HEK293 (cell line): Measurements from ENCODE around the gene LPO.
A peak's percentile ranks its signal among the peaks of the same experiment; 100 is the strongest.

Experiments
- CTCF ChIA-PET: fragments of 350-600 bp; formaldehyde crosslinking; extraction: SDS; loops from one replicate; lab custom pipeline; 2021; ENCODE audit warnings: antibody characterized with exemption; lab: Yijun Ruan, JAX
- POLR2A ChIA-PET: fragments of 300-600 bp; formaldehyde crosslinking; extraction: SDS; loops from one replicate; lab custom pipeline; 2020; ENCODE audit warnings: antibody characterized with exemption, inconsistent platforms; lab: Yijun Ruan, JAX
- H3K27ac ChIP-seq: fragments of 200-500 bp; sonication (Bioruptor generic); 2 replicates; pipeline ENCODE4 v1.5.1; 2014; ENCODE audit warnings: low read depth, low read length, control low read depth, inconsistent platforms; ENCODE audit errors: extremely low read depth
- H3K36me3 ChIP-seq, 2 experiments: fragments of 200-500 bp in 1 of 2; sonication (Bioruptor generic) in 1 of 2; 1 replicate in 1 of 2; 2 replicates in 1 of 2; pipeline ENCODE4 v1.5.1; 2014 to 2017; ENCODE audit warnings: inconsistent platforms in 2 of 2, low read length in 2 of 2; ENCODE audit not compliant: control insufficient read depth in 2 of 2, insufficient read depth in 1 of 2
- H3K4me1 ChIP-seq: fragments of 200-500 bp; sonication (Bioruptor generic); 2 replicates; pipeline ENCODE4 v1.5.1; 2014; ENCODE audit warnings: mild to moderate bottlenecking, low read length, inconsistent platforms; ENCODE audit not compliant: control insufficient read depth, insufficient read depth
- H3K4me3 ChIP-seq: 2 replicates; pipeline ENCODE4 v1.5.1; 2011; ENCODE audit warnings: low read depth, mild to moderate bottlenecking, control low read depth, low read length, moderate library complexity
- H3K9me3 ChIP-seq: fragments of 200-500 bp; sonication (Bioruptor generic); 2 replicates; pipeline ENCODE4 v1.5.1; 2014; ENCODE audit warnings: low read depth, low read length, inconsistent platforms; ENCODE audit not compliant: control insufficient read depth, insufficient read depth
- HOXD13 ChIP-seq: sonication (generic); formaldehyde crosslinking; IDR thresholded peaks from 2 replicates; pipeline ENCODE4 v1.8.0; 2022; ENCODE audit warnings: missing genetic modification reagents, borderline replicate concordance
- WT1 ChIP-seq: fragments of 450-650 bp; formaldehyde crosslinking; IDR thresholded peaks from 2 replicates; pipeline ENCODE4 v1.5.1; 2016; ENCODE audit warnings: missing biosample characterization, missing genetic modification characterization
- ZBTB1 ChIP-seq: fragments of 450-650 bp; formaldehyde crosslinking; IDR thresholded peaks from 2 replicates; pipeline ENCODE4 v1.5.1; 2016; ENCODE audit warnings: missing biosample characterization, missing genetic modification characterization
- ZBTB20 ChIP-seq: fragments of 450-650 bp; formaldehyde crosslinking; IDR thresholded peaks from 2 replicates; pipeline ENCODE4 v1.5.1; 2016; ENCODE audit warnings: missing biosample characterization, missing genetic modification characterization
- ZFP37 ChIP-seq: fragments of 450-650 bp; formaldehyde crosslinking; IDR thresholded peaks from 2 replicates; pipeline ENCODE4 v1.5.1; 2016; ENCODE audit warnings: missing biosample characterization, missing genetic modification characterization
- ZNF16 ChIP-seq: fragments of 450-650 bp; formaldehyde crosslinking; IDR thresholded peaks from 2 replicates; pipeline ENCODE4 v1.5.1; 2016; ENCODE audit warnings: low read depth, missing biosample characterization, missing genetic modification characterization
- ZNF169 ChIP-seq: fragments of 450-650 bp; formaldehyde crosslinking; IDR thresholded peaks from 2 replicates; pipeline ENCODE4 v1.5.1; 2016; ENCODE audit warnings: missing biosample characterization, missing genetic modification characterization
- ZNF2 ChIP-seq: fragments of 450-650 bp; formaldehyde crosslinking; IDR thresholded peaks from 2 replicates; pipeline ENCODE4 v1.5.1; 2016; ENCODE audit warnings: missing biosample characterization, missing genetic modification characterization
- ZNF23 ChIP-seq: fragments of 450-650 bp; formaldehyde crosslinking; IDR thresholded peaks from 2 replicates; pipeline ENCODE4 v1.5.1; 2016; ENCODE audit warnings: missing biosample characterization, missing genetic modification characterization, borderline replicate concordance
- ZNF239 ChIP-seq: fragments of 450-650 bp; formaldehyde crosslinking; IDR thresholded peaks from 2 replicates; pipeline ENCODE4 v1.5.1; 2016; ENCODE audit warnings: missing biosample characterization, missing genetic modification characterization
- ZNF266 ChIP-seq: fragments of 450-650 bp; formaldehyde crosslinking; IDR thresholded peaks from 2 replicates; pipeline ENCODE4 v1.5.1; 2016; ENCODE audit warnings: missing biosample characterization, missing genetic modification characterization, low read depth
- ZNF311 ChIP-seq: fragments of 450-650 bp; formaldehyde crosslinking; IDR thresholded peaks from 2 replicates; pipeline ENCODE4 v1.5.1; 2017; ENCODE audit warnings: missing biosample characterization, missing genetic modification characterization, borderline replicate concordance
- ZNF768 ChIP-seq: fragments of 450-650 bp; formaldehyde crosslinking; IDR thresholded peaks from 2 replicates; pipeline ENCODE4 v1.5.1; 2018; ENCODE audit warnings: missing biosample characterization, mild to moderate bottlenecking, missing genetic modification characterization
- TF ChIP-seq, protein P1 (sequence below): fragments of 450-650 bp; formaldehyde crosslinking; IDR thresholded peaks from 2 replicates; pipeline ENCODE4 v1.5.1; 2016; ENCODE audit warnings: missing biosample characterization, missing genetic modification characterization
- TF ChIP-seq, protein P2 (sequence below): fragments of 450-650 bp; formaldehyde crosslinking; IDR thresholded peaks from 2 replicates; pipeline ENCODE4 v1.5.1; 2016; ENCODE audit warnings: missing biosample characterization, missing genetic modification characterization
- TF ChIP-seq, protein P3 (sequence below): fragments of 450-650 bp; formaldehyde crosslinking; IDR thresholded peaks from 2 replicates; pipeline ENCODE4 v1.5.1; 2016; ENCODE audit warnings: missing biosample characterization, missing genetic modification characterization
- TF ChIP-seq, protein P4 (sequence below): fragments of 450-650 bp; formaldehyde crosslinking; IDR thresholded peaks from 2 replicates; pipeline ENCODE4 v1.5.1; 2016; ENCODE audit warnings: missing biosample characterization, missing genetic modification characterization
- TF ChIP-seq, protein P5 (sequence below): fragments of 450-650 bp; formaldehyde crosslinking; conservative IDR thresholded peaks from 2 replicates; pipeline ENCODE4 v1.5.1; 2016; ENCODE audit warnings: low read depth, missing biosample characterization, missing genetic modification characterization
- TF ChIP-seq, protein P6 (sequence below): fragments of 450-650 bp; formaldehyde crosslinking; IDR thresholded peaks from 2 replicates; pipeline ENCODE4 v1.5.1; 2016; ENCODE audit warnings: missing biosample characterization, missing genetic modification characterization, low read depth
- TF ChIP-seq, protein P7 (sequence below): fragments of 450-650 bp; formaldehyde crosslinking; IDR thresholded peaks from 2 replicates; pipeline ENCODE4 v1.5.1; 2016; ENCODE audit warnings: missing biosample characterization, missing genetic modification characterization, borderline replicate concordance

LPO gene

DNA sequence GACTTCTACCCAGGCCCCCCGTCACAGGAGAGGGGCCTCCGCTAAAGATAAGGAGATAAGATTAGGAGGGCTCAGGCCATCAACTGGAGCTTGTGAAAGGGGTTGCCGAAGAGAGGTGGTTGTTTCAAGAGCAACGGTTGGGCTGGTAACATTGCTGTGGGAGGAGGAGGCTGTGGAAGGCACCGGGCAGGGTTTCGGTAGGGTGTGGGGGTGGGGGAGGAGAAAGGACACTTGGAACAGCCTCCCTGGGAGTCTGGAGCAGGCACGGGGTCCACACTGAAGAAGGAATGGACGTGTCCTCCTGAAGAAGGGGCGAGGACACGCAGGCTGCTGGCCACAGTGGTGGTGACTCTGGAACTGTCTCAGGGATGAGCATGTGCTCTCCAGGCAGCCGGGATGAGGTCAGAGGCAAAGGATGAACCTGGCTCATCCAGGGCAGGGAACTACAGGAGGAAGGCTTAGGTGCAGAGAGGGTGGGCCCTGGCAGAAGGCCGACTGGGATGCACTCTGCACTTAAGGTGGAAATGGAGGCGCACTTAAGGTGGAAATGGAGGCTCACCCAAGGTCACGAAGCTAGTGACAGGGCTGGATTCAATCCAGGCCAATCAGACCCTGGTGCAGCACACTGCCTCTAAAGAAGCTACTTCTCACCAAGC lies 47.0 kb upstream of the LPO start (continued):
- TF ChIP-seq, protein P1, sequence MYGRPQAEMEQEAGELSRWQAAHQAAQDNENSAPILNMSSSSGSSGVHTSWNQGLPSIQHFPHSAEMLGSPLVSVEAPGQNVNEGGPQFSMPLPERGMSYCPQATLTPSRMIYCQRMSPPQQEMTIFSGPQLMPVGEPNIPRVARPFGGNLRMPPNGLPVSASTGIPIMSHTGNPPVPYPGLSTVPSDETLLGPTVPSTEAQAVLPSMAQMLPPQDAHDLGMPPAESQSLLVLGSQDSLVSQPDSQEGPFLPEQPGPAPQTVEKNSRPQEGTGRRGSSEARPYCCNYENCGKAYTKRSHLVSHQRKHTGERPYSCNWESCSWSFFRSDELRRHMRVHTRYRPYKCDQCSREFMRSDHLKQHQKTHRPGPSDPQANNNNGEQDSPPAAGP (tag by site-specific recombination) = peak; percentile 63; the same call in 1 of the 2 replicates
- peak; percentile 34; the same call in 1 of the 2 replicates for TF ChIP-seq ZBTB20 (tag by site-specific recombination)
- TF ChIP-seq, protein P2, sequence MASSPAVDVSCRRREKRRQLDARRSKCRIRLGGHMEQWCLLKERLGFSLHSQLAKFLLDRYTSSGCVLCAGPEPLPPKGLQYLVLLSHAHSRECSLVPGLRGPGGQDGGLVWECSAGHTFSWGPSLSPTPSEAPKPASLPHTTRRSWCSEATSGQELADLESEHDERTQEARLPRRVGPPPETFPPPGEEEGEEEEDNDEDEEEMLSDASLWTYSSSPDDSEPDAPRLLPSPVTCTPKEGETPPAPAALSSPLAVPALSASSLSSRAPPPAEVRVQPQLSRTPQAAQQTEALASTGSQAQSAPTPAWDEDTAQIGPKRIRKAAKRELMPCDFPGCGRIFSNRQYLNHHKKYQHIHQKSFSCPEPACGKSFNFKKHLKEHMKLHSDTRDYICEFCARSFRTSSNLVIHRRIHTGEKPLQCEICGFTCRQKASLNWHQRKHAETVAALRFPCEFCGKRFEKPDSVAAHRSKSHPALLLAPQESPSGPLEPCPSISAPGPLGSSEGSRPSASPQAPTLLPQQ (tag by site-specific recombination) = peak; percentile 78
- TF ChIP-seq, all 188 proteins: peak for 10

DNA sequence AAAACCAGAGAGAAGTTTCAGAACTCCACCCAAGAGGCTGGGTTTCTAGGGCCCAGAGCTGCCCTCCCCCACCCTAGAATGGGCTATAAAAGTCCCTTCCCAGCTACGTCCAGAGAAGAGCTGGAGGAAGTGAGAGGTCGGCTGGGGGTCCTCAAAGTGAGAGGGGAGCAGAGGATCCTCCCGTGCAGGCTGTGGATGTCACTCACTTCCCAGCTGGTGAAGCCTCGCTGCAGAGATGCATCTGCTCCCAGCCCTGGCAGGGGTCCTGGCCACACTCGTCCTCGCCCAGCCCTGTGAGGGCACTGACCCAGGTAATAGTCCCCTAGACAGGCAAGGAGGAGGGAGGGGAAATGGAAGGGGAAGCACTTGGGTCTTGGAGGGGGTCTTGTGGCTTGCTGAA lies 45.8 kb upstream of the LPO start, which contains the start of gene EPX:
EPX (plus strand) TSS at position 115 of the 400 bp plus-strand sequence; CDS start at position 236, 121 bp downstream.
- H3K4me1 ChIP-seq = no peaks in the 10 kb centered on the region
- no peak within 1 kb of the TSS for H3K27ac ChIP-seq
- ChIA-PET POLR2A (no interaction called here), CTCF (interaction anchor here (0.6 to 3.2 kb wide), 3 partner anchors 8 to 950 kb away, joined by 3 to 24 read pairs (median 3); no protein-coding TSS in a partner anchor)
- no peaks in the 10 kb centered on the region for H3K9me3 ChIP-seq
- H3K4me3 ChIP-seq = no peak within 1 kb of the TSS
- H3K36me3 ChIP-seq = no peaks in the 10 kb centered on the region
- TF ChIP-seq, protein P3, sequence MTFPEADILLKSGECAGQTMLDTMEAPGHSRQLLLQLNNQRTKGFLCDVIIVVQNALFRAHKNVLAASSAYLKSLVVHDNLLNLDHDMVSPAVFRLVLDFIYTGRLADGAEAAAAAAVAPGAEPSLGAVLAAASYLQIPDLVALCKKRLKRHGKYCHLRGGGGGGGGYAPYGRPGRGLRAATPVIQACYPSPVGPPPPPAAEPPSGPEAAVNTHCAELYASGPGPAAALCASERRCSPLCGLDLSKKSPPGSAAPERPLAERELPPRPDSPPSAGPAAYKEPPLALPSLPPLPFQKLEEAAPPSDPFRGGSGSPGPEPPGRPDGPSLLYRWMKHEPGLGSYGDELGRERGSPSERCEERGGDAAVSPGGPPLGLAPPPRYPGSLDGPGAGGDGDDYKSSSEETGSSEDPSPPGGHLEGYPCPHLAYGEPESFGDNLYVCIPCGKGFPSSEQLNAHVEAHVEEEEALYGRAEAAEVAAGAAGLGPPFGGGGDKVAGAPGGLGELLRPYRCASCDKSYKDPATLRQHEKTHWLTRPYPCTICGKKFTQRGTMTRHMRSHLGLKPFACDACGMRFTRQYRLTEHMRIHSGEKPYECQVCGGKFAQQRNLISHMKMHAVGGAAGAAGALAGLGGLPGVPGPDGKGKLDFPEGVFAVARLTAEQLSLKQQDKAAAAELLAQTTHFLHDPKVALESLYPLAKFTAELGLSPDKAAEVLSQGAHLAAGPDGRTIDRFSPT (tag by site-specific recombination) = no peak
- TF ChIP-seq WT1 (tag by site-specific recombination) (no peak), ZBTB1 (tag by site-specific recombination) (no peak), HOXD13 (no peak), ZNF16 (tag by site-specific recombination) (no peak), ZNF2 (tag by site-specific recombination) (no peak), ZFP37 (tag by site-specific recombination) (no peak), ZNF239 (tag by site-specific recombination) (no peak), ZNF169 (no peak), ZNF768 (tag by site-specific recombination) (no peak), ZNF266 (tag by site-specific recombination) (no peak), ZNF23 (tag by site-specific recombination) (no peak), ZNF311 (no peak)
- TF ChIP-seq, protein P4, sequence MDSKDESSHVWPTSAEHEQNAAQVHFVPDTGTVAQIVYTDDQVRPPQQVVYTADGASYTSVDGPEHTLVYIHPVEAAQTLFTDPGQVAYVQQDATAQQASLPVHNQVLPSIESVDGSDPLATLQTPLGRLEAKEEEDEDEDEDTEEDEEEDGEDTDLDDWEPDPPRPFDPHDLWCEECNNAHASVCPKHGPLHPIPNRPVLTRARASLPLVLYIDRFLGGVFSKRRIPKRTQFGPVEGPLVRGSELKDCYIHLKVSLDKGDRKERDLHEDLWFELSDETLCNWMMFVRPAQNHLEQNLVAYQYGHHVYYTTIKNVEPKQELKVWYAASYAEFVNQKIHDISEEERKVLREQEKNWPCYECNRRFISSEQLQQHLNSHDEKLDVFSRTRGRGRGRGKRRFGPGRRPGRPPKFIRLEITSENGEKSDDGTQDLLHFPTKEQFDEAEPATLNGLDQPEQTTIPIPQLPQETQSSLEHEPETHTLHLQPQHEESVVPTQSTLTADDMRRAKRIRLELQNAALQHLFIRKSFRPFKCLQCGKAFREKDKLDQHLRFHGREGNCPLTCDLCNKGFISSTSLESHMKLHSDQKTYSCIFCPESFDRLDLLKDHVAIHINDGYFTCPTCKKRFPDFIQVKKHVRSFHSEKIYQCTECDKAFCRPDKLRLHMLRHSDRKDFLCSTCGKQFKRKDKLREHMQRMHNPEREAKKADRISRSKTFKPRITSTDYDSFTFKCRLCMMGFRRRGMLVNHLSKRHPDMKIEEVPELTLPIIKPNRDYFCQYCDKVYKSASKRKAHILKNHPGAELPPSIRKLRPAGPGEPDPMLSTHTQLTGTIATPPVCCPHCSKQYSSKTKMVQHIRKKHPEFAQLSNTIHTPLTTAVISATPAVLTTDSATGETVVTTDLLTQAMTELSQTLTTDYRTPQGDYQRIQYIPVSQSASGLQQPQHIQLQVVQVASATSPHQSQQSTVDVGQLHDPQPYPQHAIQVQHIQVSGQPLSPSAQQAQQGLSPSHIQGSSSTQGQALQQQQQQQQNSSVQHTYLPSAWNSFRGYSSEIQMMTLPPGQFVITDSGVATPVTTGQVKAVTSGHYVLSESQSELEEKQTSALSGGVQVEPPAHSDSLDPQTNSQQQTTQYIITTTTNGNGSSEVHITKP (tag by site-specific recombination) = no peak
- TF ChIP-seq, protein P5, sequence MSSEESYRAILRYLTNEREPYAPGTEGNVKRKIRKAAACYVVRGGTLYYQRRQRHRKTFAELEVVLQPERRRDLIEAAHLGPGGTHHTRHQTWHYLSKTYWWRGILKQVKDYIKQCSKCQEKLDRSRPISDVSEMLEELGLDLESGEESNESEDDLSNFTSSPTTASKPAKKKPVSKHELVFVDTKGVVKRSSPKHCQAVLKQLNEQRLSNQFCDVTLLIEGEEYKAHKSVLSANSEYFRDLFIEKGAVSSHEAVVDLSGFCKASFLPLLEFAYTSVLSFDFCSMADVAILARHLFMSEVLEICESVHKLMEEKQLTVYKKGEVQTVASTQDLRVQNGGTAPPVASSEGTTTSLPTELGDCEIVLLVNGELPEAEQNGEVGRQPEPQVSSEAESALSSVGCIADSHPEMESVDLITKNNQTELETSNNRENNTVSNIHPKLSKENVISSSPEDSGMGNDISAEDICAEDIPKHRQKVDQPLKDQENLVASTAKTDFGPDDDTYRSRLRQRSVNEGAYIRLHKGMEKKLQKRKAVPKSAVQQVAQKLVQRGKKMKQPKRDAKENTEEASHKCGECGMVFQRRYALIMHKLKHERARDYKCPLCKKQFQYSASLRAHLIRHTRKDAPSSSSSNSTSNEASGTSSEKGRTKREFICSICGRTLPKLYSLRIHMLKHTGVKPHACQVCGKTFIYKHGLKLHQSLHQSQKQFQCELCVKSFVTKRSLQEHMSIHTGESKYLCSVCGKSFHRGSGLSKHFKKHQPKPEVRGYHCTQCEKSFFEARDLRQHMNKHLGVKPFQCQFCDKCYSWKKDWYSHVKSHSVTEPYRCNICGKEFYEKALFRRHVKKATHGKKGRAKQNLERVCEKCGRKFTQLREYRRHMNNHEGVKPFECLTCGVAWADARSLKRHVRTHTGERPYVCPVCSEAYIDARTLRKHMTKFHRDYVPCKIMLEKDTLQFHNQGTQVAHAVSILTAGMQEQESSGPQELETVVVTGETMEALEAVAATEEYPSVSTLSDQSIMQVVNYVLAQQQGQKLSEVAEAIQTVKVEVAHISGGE (tag by site-specific recombination) = no peak
- TF ChIP-seq, protein P6, sequence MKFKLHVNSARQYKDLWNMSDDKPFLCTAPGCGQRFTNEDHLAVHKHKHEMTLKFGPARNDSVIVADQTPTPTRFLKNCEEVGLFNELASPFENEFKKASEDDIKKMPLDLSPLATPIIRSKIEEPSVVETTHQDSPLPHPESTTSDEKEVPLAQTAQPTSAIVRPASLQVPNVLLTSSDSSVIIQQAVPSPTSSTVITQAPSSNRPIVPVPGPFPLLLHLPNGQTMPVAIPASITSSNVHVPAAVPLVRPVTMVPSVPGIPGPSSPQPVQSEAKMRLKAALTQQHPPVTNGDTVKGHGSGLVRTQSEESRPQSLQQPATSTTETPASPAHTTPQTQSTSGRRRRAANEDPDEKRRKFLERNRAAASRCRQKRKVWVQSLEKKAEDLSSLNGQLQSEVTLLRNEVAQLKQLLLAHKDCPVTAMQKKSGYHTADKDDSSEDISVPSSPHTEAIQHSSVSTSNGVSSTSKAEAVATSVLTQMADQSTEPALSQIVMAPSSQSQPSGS (tag by site-specific recombination) = no peak
- TF ChIP-seq, protein P7, sequence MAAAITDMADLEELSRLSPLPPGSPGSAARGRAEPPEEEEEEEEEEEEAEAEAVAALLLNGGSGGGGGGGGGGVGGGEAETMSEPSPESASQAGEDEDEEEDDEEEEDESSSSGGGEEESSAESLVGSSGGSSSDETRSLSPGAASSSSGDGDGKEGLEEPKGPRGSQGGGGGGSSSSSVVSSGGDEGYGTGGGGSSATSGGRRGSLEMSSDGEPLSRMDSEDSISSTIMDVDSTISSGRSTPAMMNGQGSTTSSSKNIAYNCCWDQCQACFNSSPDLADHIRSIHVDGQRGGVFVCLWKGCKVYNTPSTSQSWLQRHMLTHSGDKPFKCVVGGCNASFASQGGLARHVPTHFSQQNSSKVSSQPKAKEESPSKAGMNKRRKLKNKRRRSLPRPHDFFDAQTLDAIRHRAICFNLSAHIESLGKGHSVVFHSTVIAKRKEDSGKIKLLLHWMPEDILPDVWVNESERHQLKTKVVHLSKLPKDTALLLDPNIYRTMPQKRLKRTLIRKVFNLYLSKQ = no peak
